HG02852 (cell line): Measurements from ENCODE around the gene CRELD1.
"Not testable (repeated sequence)": the region's sequence is repeated elsewhere in the genome, so short reads cannot be mapped to it uniquely, and the experiment has no call there.

Experiments
- ATAC-seq: cut with Tn5 transposase; IDR thresholded peaks from one replicate; pipeline ENCODE4 v1.9.1; 2021; ENCODE audit warnings: mild to moderate bottlenecking, moderate library complexity; ENCODE audit not compliant: unreplicated experiment

Gene CRELD1

DNA sequence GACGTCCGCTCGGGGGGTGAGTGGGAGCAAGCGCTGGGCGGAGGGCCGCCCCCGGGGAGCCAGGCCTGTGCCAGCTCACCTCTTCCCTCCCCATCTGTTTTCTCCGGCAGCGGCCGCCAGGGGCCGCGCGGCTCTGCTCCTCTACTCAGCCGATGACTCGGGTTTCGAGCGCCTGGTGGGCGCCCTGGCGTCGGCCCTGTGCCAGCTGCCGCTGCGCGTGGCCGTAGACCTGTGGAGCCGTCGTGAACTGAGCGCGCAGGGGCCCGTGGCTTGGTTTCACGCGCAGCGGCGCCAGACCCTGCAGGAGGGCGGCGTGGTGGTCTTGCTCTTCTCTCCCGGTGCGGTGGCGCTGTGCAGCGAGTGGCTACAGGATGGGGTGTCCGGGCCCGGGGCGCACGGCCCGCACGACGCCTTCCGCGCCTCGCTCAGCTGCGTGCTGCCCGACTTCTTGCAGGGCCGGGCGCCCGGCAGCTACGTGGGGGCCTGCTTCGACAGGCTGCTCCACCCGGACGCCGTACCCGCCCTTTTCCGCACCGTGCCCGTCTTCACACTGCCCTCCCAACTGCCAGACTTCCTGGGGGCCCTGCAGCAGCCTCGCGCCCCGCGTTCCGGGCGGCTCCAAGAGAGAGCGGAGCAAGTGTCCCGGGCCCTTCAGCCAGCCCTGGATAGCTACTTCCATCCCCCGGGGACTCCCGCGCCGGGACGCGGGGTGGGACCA is 632 bp upstream of the CRELD1 start:
- ATAC-seq, result peak; percentile 66

DNA sequence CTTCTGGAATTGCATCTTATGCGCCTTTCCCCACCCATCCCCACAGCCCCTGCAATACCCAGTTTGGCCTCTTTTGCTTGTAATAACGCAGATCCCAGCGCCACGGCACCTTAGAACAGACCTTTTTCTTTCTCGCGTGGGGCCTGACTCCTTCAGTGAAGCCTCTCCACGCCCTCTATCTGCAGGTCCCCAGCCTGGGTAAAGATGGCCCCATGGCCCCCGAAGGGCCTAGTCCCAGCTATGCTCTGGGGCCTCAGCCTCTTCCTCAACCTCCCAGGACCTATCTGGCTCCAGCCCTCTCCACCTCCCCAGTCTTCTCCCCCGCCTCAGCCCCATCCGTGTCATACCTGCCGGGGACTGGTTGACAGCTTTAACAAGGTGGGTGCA is 594 bp downstream of the CRELD1 start:
- ATAC-seq, result no peak

DNA sequence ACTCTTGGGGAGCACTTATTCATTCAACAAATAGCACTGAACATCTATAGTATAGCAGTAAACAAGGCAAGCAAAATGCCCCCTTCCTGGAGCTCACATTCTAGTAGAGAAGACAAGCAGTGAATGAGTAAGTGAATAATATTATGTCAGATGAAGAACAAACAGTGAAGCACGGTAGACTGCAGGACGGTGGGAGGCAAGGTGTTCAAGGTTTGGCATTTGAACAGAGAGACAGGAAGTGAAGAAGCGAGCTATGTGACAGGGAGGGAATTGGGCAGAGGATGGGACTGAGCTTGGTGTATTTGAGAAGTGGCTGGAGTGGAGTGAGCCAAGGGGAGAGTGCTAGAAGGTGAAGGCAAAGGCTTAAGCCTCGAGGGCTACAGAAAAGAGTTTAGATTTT is 1.4 kb downstream of the CRELD1 start:
- ATAC-seq, result no peak

DNA sequence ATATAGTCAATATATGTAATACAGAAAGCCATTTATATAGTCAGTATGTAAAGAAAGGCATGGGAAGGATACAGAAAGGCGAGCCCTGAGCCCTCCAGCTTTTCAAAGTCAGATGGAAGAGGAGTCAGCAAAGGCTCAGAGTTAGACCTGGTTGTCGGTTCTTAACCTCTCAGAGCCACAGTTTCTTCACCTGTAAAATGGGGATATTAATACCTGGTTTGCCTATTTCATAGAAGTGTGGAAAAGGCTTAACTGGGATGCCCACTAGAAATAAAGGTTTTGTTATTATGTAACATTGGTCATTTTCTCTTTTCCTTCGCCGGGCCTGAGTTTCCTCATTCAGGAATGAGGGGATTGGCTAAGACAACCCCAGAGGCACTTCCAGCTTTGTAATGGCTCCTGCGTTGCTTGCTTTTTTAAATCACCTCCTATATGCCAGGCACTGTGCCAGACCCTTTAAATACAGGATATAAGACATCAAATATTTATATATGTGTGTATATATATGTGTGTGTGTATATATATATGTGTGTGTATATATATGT is 2.4 kb downstream of the CRELD1 start:
- ATAC-seq, result no peak

DNA sequence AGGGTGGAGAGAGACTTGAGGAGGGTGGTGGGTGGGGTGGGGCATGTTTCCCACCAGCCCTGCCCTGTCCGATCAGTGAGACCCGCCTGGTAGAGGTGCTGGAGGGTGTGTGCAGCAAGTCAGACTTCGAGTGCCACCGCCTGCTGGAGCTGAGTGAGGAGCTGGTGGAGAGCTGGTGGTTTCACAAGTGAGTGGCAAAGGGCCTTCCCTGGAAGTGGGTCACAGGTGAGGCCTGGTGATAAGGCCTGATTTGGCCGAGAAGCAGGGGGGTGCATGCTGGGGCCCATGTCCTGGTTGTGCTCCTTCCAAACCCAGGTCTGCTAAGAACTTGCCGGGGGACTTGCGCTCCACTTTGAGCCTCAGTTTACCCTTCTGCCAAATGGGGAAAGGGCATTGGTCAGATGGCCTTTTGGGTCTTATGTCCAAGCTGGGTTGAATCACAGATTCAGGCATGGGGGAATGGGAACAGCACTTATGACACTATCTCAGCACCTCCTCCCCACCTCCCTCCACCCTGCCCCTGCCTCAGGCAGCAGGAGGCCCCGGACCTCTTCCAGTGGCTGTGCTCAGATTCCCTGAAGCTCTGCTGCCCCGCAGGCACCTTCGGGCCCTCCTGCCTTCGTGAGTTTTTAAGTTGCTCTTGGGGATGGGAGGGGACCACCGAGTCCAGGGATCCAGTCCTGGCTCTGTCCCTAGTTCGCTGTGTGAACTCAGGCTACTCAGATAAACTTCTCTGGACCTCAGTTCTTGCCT is 4.0 kb downstream of the CRELD1 start:
- no peak for ATAC-seq

DNA sequence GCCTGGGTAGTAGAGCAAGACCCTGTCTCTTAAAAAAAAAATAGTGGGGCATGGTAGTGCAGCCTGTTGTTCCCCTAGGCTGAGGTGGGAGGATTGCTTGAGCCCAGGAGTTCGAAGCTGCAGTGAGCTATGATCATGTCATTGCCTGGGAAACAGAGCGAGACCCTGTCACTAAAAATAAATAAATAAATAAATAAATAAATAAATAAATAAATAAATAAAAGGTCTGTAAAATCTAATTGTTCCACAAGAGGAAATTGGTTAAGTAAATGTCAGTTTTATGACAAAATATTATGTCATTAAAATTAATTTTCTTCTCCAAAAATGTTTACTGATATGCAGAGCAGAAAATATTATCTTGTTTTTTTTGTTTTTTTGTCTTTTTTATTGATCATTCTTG is 5.3 kb downstream of the CRELD1 start:
- ATAC-seq, result no peak

DNA sequence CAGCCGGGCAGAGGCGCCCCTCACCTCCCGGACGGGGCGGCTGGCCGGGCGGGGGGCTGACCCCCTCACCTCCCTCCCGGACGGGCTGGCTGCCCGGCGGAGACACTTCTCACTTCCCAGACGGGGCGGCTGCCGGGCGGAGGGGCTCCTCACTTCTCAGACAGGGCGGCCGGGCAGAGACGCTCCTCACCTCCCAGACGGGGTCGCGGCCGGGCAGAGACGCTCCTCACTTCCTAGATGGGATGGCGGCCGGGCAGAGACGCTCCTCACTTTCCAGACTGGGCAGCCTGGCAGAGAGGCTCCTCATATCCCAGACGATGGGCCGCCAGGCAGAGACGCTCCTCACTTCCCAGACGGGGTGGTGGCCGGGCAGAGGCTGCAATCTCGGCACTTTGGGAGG is 6.3 kb downstream of the CRELD1 start:
- not testable (repeated sequence) for ATAC-seq

DNA sequence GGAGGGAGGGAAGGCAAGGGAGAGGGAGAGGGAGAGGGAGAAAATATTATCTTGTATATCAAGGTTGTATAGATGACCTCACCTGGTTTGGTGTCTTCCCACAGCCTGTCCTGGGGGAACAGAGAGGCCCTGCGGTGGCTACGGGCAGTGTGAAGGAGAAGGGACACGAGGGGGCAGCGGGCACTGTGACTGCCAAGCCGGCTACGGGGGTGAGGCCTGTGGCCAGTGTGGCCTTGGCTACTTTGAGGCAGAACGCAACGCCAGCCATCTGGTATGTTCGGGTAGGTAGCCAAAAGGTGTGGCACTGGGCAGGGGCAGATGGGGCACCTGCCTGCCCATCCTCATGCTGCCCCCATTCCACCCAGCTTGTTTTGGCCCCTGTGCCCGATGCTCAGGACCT is 7.1 kb downstream of the CRELD1 start:
- ATAC-seq, result no peak

DNA sequence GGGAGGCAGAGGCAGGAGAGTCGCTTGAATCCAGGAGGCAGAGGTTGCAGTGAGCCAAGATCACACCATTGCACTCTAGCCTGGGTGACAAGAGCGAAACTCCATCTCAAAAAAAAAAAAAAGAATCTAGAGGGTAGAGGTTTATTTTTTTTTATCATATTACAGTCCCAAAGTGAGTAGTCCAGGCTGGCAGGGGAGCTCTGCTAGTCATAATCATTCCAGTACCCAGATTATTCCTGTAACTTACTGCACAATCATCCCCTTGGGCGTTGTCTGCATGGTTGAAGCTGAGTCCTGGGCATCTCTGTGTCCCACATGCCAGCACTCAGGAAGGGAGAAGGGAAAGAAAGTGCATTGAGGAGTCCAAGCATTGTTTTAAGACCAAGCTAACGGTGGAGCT is 8.5 kb downstream of the CRELD1 start:
- ATAC-seq, result no peak

DNA sequence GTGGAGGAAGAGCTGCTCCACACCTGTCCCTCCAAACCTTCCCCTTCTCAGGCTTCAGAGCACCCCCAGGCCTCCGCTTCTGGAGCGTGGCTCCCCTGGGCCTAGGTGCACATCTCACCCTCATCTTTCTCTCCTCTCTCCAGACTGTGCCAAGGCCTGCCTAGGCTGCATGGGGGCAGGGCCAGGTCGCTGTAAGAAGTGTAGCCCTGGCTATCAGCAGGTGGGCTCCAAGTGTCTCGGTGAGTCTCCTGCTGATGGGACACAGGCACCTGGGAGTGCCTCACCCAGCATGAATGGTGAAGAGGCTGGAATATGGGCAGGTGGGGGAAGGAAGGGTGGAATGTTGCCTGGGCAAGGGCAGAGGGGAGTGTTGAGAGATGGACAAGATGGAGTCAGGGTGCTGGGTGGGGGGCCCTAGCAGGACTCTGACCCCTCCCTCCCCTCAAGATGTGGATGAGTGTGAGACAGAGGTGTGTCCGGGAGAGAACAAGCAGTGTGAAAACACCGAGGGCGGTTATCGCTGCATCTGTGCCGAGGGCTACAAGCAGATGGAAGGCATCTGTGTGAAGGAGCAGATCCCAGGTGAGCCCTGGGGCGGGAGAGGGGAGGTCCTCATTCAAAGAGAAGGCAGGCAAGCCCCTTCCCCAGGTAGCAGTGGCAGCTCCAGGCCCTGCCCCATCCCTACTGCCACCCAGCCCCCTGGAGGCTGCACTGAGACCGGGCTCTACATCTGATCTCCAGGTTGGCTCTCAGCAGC is 9.5 kb downstream of the CRELD1 start:
- no peak for ATAC-seq

DNA sequence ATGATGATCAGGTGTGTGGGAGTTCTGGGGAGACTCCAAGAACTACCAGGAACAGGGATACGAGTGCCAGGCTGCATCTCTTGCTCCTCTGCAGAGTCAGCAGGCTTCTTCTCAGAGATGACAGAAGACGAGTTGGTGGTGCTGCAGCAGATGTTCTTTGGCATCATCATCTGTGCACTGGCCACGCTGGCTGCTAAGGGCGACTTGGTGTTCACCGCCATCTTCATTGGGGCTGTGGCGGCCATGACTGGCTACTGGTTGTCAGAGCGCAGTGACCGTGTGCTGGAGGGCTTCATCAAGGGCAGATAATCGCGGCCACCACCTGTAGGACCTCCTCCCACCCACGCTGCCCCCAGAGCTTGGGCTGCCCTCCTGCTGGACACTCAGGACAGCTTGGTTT is 10.6 kb downstream of the CRELD1 start:
- ATAC-seq, result no peak

DNA sequence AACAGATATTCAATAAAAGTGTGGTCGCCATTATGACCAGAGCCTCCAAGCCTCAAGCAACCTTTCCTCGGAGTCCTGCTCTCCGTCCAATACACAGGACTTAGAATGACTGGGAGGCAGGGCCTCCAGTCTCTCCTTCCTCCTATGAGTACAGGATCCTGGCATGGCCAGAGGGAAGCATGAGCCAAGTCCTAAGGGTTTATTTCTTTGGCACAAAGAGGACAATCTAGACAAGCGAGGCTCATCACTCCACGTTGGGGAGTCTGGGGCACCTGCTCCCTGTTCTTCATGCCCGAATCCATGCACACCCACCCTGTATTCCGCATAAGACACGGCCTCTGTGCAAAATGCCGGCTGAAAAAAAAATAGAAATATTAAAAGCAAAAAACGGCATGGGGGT is 11.7 kb downstream of the CRELD1 start:
- ATAC-seq, result no peak

DNA sequence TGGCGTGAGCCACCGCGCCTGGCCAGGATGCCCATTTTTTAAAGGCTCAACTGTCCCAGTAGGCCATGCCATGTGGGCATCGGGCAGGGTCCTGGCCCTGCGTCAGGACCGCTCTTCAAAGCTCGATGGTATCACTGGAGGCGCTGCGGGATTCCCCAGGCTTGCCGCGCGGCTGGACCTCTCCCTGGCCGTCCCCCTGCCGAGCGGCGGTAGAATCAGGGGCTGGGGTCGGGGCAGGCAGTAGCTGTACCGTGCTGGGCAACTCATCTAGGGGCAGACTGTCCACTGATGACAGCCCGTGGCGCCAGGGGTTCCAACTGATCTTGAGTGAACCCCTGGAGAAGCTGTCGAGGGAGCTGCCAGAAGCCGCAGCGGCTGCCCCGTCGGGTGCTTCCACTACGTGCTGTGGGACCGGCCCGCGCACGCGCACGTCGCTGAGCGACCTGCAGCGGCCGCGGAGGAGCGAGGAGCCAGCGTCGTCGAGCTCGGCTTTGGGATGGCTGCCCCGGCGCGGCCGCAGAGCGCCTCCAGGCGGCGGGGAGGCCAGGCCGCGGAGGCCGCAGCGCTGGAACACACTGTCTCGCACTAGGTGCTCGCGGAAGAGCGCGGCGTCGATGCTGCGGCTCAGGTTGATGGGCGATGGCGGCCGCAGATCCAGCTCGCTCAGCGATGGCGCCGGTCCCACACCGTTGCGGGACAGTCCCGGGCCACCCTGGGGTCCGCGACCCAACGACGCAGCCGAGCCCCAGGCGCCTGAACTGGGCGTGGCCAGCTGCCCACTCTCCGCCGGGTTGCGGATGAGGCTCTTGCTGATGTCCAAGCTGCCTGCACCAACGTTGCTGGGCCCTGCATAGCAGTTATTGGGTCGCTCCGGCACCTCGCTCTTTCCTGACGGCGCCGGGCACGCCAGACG is 12.7 kb downstream of the CRELD1 start:
- no peak for ATAC-seq

DNA sequence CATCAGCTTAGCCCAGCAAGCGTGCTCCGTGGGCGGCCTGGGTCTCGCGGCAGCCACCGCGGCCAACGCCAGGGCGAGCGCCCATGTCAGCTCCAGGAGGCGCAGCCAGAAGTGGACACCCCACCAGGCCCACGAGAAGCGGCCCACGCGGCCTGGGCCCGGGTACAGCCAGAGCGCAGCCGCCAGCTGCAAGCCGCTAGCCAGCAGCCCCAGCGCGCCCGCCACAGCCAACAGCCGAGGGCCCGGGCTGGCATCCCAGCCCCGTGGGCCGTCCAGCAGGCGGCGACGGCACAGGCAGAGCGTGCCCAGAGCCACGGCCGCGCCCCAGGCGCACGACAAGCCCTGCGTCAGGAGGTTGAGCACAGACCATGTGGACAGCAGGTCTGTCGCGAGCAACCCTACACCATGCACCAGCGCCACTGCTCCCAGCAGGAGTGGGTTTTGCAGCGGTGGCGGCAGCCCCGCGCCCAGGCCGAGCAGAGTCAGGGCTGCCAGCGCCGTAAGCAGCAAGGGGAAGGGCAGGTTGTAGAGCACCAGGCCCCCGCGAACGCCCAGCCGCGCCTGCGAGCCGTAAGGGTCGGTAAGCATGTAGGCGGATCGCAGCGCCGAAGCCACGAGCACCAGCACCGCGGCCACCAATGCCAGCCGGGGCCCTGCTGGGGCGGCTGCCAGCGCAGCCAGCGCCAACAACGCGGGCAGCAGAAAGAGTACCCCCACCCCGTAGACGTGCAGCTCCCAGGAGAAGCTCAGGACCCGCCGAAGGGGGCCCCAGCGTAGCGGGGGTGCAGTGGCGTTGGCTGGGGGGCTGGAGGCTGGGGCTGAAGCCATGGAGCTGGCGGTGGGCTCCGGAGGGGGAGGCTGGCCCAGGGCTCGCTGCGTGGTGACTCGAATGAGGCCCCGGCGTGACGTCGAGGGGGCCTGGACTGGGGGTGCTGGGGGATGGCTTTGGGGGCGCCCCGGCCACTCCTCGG is 13.7 kb downstream of the CRELD1 start:
- ATAC-seq, result no peak

DNA sequence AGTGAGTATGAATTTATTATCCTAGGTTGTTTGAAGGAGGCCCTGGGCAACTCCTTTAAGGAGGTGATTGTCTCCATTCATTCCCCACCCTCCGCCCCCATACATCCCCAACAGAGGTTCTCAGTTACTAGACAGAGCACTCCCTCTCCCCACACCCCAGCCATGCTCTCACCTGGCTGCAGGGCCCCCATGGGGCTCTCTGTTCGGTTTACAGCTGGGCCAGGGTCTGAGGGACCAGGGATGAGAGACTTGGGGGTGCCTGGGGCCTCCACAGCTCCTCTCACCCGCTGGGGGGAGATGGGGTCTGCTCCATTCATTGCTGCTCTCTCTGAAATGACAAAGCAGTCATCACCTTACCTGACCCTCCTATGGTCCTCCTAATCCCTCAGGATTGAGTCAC is 15.0 kb downstream of the CRELD1 start:
- ATAC-seq, result no peak

DNA sequence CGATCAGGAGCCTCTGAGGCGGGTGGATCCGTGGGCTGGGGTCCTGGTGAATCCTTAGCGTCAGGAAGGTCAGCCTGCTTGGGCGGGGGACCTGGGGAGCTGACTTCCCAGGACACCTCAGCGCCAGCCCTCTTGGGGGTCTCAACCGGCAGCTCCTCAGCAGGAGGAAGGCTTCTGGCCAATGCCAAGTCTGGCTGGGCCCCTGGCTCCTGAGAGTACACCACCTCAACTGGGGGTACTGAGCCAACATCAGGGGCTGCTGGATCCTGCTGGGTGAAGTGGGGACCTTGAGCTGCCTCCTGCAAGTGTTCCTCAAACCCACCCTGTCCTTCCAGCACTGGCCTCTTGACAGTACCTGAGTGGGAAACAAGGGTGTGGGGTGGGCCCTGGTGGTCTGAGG is 15.5 kb downstream of the CRELD1 start:
- no peak for ATAC-seq

DNA sequence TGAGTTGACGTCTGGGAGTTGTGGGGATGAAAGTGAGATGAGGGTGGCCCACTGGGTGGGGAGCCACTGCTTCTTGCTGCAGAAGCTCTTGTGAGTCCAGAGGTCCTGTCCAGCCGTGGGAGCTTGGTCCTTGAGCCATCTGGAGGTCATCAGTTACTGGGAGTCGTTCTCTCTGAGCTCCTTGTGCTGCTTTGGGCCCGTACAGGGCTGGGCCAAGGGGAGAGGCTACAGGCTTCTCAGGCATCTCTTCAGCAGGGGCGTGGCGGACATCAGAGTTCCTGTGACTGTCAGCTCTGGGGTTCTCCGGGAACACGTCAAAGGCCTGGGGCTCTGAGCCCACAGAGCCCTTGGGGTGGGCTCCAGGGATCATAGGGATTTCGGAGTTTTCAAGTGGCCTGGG is 16.0 kb downstream of the CRELD1 start:
- no peak for ATAC-seq

DNA sequence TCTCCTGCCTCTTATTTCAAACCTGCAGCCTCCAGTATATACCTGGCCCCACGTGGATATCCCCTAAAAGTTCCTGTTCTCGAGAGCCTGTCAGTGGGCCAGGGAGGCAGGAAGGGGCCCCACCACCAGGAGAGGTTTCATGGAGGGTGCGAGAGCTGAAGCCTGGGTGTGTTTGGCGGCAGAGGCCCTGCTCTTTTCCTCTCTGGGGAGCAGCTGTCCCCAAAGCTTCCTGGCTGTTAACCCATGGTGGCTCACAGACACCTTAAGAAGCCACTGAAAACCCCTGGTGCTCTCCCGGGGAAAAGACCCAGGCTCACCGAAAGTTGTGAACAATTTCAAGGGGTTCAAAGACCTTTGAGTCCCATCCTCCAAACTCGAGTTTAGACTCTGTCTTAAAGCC is 17.5 kb downstream of the CRELD1 start:
- peak; percentile 41 for ATAC-seq

DNA sequence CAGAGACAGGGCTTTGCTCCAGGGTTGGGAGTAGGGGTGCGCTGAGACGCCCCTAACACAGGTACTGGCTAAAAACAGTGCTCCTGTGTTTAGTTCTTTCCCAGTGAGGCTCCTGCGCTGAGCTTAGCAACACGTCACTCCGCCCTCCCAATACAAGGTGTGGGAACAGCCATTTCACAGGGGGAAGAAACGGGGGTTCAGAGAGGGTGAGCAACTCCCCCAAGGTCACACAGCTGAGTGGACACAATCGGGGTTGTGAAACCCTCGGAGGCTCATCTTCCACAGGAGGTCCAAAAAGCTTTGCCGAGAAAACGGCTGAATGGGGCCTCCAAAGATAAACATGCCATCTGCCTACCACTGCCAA is 17.9 kb downstream of the CRELD1 start:
- peak; percentile 5 for ATAC-seq
